Uterus (tissue), 4 donors: ENCODE measurements around the gene PLXDC2. TPM values are rescaled to one million over a fixed set of nuclear protein-coding genes. Genes with fewer than 3 reads are reported as not detected.

Experiments
- DNase-seq, 2 donors: peaks; one replicate each; pipeline ENCODE4 v3.0.0-alpha.2; 2019 to 2020
- H3K27ac ChIP-seq, 2 donors: fragments of 200-600 bp; sonication (generic); 1 replicate in 1 of 2; 2 replicates in 1 of 2; pipeline ENCODE4 v1.5.1; 2016 to 2018
- H3K27me3 ChIP-seq, 2 donors: fragments of 200-600 bp; sonication (generic); one replicate each; pipeline ENCODE4 v1.5.1; 2018 to 2019; ENCODE audit warnings: control low read depth in 1 of 2
- H3K36me3 ChIP-seq, 2 donors: fragments of 200-600 bp; sonication (generic); one replicate each; pipeline ENCODE4 v1.5.1; 2019; ENCODE audit warnings: control low read depth in 1 of 2
- H3K4me1 ChIP-seq, 2 donors: fragments of 200-600 bp; sonication (generic); one replicate each; pipeline ENCODE4 v1.5.1; 2018 to 2019; ENCODE audit warnings: control low read depth in 1 of 2
- H3K4me3 ChIP-seq, 2 donors: fragments of 200-600 bp; sonication (generic); 1 replicate in 1 of 2; 2 replicates in 1 of 2; pipeline ENCODE4 v1.5.1; 2018 to 2019; ENCODE audit warnings: mild to moderate bottlenecking in 1 of 2
- H3K9me3 ChIP-seq, 2 donors: fragments of 200-600 bp; sonication (generic); one replicate each; pipeline ENCODE4 v1.5.1; 2019; ENCODE audit warnings: control low read depth in 1 of 2
- POLR2A ChIP-seq, 2 donors: fragments of 450-650 bp; IDR thresholded peaks; one replicate each; pipeline ENCODE4 v1.6.1; 2016; ENCODE audit warnings: antibody characterized with exemption in 2 of 2, mild to moderate bottlenecking in 1 of 2, moderate library complexity in 1 of 2
- intact Hi-C: fragments of 100-400 bp; cut with DNase I; formaldehyde crosslinking; loops from one replicate; pipeline ENCODE4 v1.15.1; 2023; ENCODE audit warnings: low total_unique reads
- small RNA-seq: library from RNA; depleted of rRNA; stranded (forward); fragments of <200 nt; gene quantifications from one replicate; pipeline ENCODE3, GENCODE V24; 2016
- total RNA-seq, 4 donors: library from RNA; depleted of rRNA in 3 of 4; stranded (reverse); fragments of >200 nt in 3 of 4; gene quantifications; one replicate each; pipeline versions ENCODE4 v1.1.0 to v1.2.4, GENCODE V29; 2014 to 2023
- TF ChIP-seq, protein P1 (sequence below), 4 experiments: fragments of 200-600 bp in 2 of 4; fragments of 450-650 bp in 2 of 4; sonication (generic) in 2 of 4; IDR thresholded peaks; one replicate each; pipeline ENCODE4 v1.5.1; 2016 to 2019; ENCODE audit warnings: antibody characterized with exemption in 4 of 4, mild to moderate bottlenecking in 2 of 4, moderate library complexity in 1 of 4
- donor health status: DM: yes; HTN: yes; CAD: no.

The PLXDC2 gene
- total RNA-seq, 4 donors from 2014 or later: 39.4 to 59.2 (median 52.2) TPM

DNA sequence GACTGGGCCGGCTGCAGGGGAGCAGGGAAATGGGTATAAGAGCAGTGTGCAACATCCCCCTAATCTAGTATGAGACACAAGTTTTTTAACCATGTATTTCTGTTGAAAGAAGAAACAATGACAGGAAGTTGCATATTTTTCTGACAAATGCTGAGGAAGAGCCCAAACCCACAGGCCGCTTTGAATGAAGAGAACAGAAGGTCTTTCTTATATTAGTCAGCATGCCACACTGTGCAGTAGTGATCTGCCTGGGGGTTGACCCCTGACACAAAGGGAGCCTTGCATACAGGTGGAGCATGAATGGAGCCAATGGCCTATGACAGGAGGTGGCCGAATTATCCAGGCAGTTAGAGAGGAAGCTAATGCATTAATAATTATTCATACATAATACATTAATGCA is 518.3 kb downstream of the PLXDC2 start:
- Histone ChIP-seq H3K9me3 (no peaks in the 10 kb centered on the region), H3K27me3 (no peaks in the 10 kb centered on the region), H3K27ac (no peak overlapping the region), H3K4me3 (no peak overlapping the region), H3K4me1 (no peaks in the 10 kb centered on the region), H3K36me3 (no peaks in the 10 kb centered on the region)
- no peak for DNase-seq
- no peak for TF ChIP-seq POLR2A (IDR thresholded peaks at IDR 0.05)
- TF ChIP-seq, protein P1, sequence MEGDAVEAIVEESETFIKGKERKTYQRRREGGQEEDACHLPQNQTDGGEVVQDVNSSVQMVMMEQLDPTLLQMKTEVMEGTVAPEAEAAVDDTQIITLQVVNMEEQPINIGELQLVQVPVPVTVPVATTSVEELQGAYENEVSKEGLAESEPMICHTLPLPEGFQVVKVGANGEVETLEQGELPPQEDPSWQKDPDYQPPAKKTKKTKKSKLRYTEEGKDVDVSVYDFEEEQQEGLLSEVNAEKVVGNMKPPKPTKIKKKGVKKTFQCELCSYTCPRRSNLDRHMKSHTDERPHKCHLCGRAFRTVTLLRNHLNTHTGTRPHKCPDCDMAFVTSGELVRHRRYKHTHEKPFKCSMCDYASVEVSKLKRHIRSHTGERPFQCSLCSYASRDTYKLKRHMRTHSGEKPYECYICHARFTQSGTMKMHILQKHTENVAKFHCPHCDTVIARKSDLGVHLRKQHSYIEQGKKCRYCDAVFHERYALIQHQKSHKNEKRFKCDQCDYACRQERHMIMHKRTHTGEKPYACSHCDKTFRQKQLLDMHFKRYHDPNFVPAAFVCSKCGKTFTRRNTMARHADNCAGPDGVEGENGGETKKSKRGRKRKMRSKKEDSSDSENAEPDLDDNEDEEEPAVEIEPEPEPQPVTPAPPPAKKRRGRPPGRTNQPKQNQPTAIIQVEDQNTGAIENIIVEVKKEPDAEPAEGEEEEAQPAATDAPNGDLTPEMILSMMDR (IDR thresholded peaks at IDR 0.05): no peak
- intact Hi-C loops: no loop called here

Small RNAs within 50 kb of the gene (small RNA-seq; reads per million reads assigned to genes)
- gene RNU6-1212P: not detected
